Measurements from ENCODE around the gene SLX9. TPM values are rescaled to one million over a fixed set of nuclear protein-coding genes. Genes with fewer than 3 reads are reported as not detected.
A peak's percentile ranks its signal among the peaks of the same experiment; 100 is the strongest.

The SLX9 gene
- total and polyA plus RNA-seq, 12 donors, result 11.1 to 45.3 (median 23.7) TPM

GRCh38 chr21:45000637-45001133 lies 60.9 kb downstream of the SLX9 start:
- no peaks in the 10 kb centered on the region for H3K9me3 ChIP-seq (replicated peaks in 1 of 3)
- TF ChIP-seq POLR2A (IDR thresholded peaks at IDR 0.05) (no peak), CTCF (IDR thresholded peaks at IDR 0.05) (no peak)
- H3K4me3 ChIP-seq, result no peak overlapping the region
- peak in 1 of 7 donors; percentile 11 for DNase-seq
- no peak overlapping the region for H3K27ac ChIP-seq
- intact Hi-C loops (cut with DNase I), result no loop called here
- no peaks in the 10 kb centered on the region for H3K27me3 ChIP-seq
- peaks cover 0 to 11% of the 10 kb centered on the region in 2 donors for H3K4me1 ChIP-seq (replicated peaks in 1 of 2)
- 78 to 88% (median 81%) methylated on average over 21 to 27 of the region's 27 CpGs for WGBS, 4 donors
- H3K36me3 ChIP-seq (replicated peaks in 1 of 2), result no peaks in the 10 kb centered on the region

GRCh38 chr21:45001134-45002095 lies 61.6 kb downstream of the SLX9 start:
- Histone ChIP-seq H3K4me1 (replicated peaks in 1 of 2) (peaks cover 0 to 11% of the 10 kb centered on the region in 2 donors), H3K27me3 (no peaks in the 10 kb centered on the region), H3K9me3 (replicated peaks in 1 of 3) (no peaks in the 10 kb centered on the region), H3K4me3 (no peak overlapping the region), H3K36me3 (replicated peaks in 1 of 2) (no peaks in the 10 kb centered on the region), H3K27ac (no peak overlapping the region)
- WGBS, 4 donors, result 29 to 69% (median 66%) methylated on average over 6 to 46 of the region's 46 CpGs
- intact Hi-C loops (cut with DNase I), result no loop called here
- peak; percentile 87 to 92 (median 91) for DNase-seq
- TF ChIP-seq POLR2A (IDR thresholded peaks at IDR 0.05) (no peak), CTCF (IDR thresholded peaks at IDR 0.05) (no peak)

GRCh38 chr21:45002381-45003204 lies 62.8 kb downstream of the SLX9 start:
- Histone ChIP-seq H3K9me3 (replicated peaks in 1 of 3) (no peaks in the 10 kb centered on the region), H3K4me1 (replicated peaks in 1 of 2) (peaks cover 0 to 11% of the 10 kb centered on the region in 2 donors), H3K27me3 (no peaks in the 10 kb centered on the region), H3K27ac (no peak overlapping the region), H3K4me3 (no peak overlapping the region), H3K36me3 (replicated peaks in 1 of 2) (no peaks in the 10 kb centered on the region)
- TF ChIP-seq CTCF (IDR thresholded peaks at IDR 0.05) (no peak), POLR2A (IDR thresholded peaks at IDR 0.05) (no peak)
- 78 to 88% (median 83%) methylated on average over 9 to 28 of the region's 28 CpGs for WGBS, 4 donors
- intact Hi-C loops (cut with DNase I), result no loop called here
- DNase-seq, result peak in 4 of 7 donors; percentile 20 to 34 (median 20)
